Activated T-helper 2 cell treated with anti-CD3 and anti-CD28 coated beads, Interferon-gamma antibody, Interleukin-2, Interleukin-4, amounts not matched to agents 10 μg/mL and 5 μg/mL and 100 μg/mL, durations not matched to agents 14 hours and 24 hours and 36 hours (primary cell): Measurements from ENCODE around the gene ACLY. TPM values are rescaled to one million over a fixed set of nuclear protein-coding genes. Genes with fewer than 3 reads are reported as not detected.
"Not testable (repeated sequence)": the region's sequence is repeated elsewhere in the genome, so short reads cannot be mapped to it uniquely, and the experiment has no call there.

Experiments used
- DNase-seq: peaks from one replicate; pipeline ENCODE4 v3.0.0; 2021; ENCODE audit warnings: low spot score
- H3K27ac Mint-ChIP-seq: one replicate; pipeline ENCODE4 v1.8.0; 2021; ENCODE audit warnings: mixed read lengths
- H3K27me3 Mint-ChIP-seq: one replicate; pipeline ENCODE4 v1.8.0; 2021; ENCODE audit warnings: low read depth, mixed read lengths
- H3K36me3 Mint-ChIP-seq: one replicate; pipeline ENCODE4 v1.8.0; 2021; ENCODE audit warnings: low read depth, mixed read lengths
- H3K4me1 Mint-ChIP-seq: one replicate; pipeline ENCODE4 v1.8.0; 2021; ENCODE audit warnings: low read depth, mixed read lengths
- H3K4me3 Mint-ChIP-seq: one replicate; pipeline ENCODE4 v1.8.0; 2021; ENCODE audit warnings: low read depth, mild to moderate bottlenecking, moderate library complexity, mixed read lengths
- H3K9me3 Mint-ChIP-seq: one replicate; pipeline ENCODE4 v1.8.0; 2021; ENCODE audit warnings: mixed read lengths
- intact Hi-C: fragments of 100-400 bp; cut with micrococcal nuclease; formaldehyde crosslinking; loops from one replicate; pipeline ENCODE4 v1.15.1; 2023
- total RNA-seq: library from RNA; stranded (reverse); gene quantifications from 2 replicates; pipeline ENCODE4 v1.2.3, GENCODE V29; 2022

ACLY gene
- total RNA-seq, 1 donor from 2014 or later: 223 TPM

DNA sequence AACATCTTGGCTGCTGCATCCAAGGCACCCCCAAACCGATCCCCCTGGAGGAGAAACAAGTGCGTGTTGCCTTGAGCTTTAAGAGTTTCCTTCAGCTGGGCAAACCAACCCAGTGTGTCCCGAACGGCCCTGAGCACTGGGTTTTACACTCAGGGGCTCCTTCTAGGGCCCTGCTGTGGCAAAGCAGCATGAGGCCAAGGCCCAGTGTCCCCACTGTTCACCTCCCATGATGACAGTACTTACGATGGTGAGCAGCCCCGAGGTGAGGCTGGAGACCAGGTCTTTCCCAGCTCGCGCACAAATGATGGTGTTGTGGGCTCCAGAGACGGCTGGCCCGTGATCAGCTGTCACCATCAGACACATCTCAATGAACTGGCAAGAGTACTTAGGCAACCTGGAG is 47.0 kb downstream of the ACLY start:
- peak overlapping the region; percentile 75 for H3K27ac Mint-ChIP-seq
- H3K36me3 Mint-ChIP-seq: peaks cover 84% of the 10 kb centered on the region
- peaks cover 47% of the 10 kb centered on the region for H3K4me1 Mint-ChIP-seq
- intact Hi-C loops: no loop called here
- DNase-seq: no peak
- H3K9me3 Mint-ChIP-seq: no peaks in the 10 kb centered on the region
- no peaks in the 10 kb centered on the region for H3K27me3 Mint-ChIP-seq
- no peak overlapping the region for H3K4me3 Mint-ChIP-seq

DNA sequence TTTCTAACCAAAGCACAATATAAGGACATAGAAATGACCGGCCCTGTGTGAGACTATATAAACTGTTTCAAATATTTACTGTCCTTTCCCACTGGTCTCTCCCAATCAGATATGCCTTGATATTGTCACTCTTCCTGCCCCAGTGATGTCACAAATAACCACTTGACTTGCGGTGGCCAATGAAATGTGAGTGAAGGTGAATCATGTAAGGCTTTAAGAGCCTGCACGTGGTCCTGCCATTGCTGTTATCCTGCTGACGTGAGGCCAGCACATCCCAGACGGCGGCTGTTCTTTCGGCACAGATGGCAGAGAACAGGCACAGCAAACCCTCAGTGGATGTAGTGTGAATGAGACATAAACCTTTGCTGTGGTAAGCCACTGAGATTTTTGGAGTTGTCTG is 48.1 kb downstream of the ACLY start:
- Mint-ChIP-seq H3K27me3 (no peaks in the 10 kb centered on the region), H3K27ac (peak overlapping the region; percentile 98), H3K36me3 (peaks cover 83% of the 10 kb centered on the region), H3K9me3 (no peaks in the 10 kb centered on the region), H3K4me1 (peaks cover 52% of the 10 kb centered on the region), H3K4me3 (no peak overlapping the region)
- DNase-seq: no peak
- intact Hi-C loops: no loop called here

DNA sequence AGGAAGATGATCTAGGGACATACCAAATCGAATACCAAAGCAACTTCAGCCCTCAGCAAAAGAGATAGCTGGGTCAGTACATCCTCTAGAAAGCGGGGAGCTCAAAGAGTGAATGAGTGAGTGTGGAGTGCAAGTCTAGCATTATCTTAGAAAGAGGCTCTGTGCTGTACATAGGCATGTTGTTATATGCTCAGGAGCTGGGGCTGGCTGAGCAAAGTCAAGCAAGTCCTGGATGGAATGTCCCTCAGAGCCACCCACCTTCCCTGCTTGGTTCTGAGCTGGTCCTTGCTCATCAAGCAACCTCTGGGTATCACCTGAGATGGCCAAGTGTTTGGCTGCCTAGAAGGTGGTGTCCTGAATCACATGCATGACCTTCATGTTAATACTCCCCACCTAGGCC is 48.7 kb downstream of the ACLY start:
- Mint-ChIP-seq H3K27me3 (no peaks in the 10 kb centered on the region), H3K36me3 (peaks cover 85% of the 10 kb centered on the region), H3K4me1 (peaks cover 55% of the 10 kb centered on the region), H3K4me3 (no peak overlapping the region), H3K27ac (peak overlapping the region; percentile 98), H3K9me3 (no peaks in the 10 kb centered on the region)
- intact Hi-C loops: no loop called here
- no peak for DNase-seq

DNA sequence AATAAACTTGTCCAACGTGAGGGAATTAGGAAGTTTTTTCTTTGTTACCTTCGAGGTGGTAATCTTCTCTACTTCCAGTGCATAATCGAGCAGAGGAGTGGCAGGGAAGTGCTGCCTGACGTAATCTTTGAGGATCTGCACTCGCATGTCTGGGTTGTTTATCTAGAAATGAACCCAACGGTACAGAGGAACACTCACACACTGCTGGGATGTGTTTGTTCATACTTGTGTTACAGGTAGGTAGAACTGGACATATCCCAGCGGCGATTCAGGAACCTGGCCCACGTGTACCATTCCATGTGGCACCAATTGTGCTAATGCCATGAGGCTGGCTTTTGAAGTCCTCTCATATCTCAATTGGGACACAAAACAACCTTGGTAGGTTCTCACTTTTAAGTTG is 49.3 kb downstream of the ACLY start:
- H3K36me3 Mint-ChIP-seq: peaks cover 80% of the 10 kb centered on the region
- no peak for DNase-seq
- H3K4me3 Mint-ChIP-seq: peak overlapping the region; percentile 67
- peaks cover 55% of the 10 kb centered on the region for H3K4me1 Mint-ChIP-seq
- H3K9me3 Mint-ChIP-seq: no peaks in the 10 kb centered on the region
- peak overlapping the region; percentile 98 for H3K27ac Mint-ChIP-seq
- H3K27me3 Mint-ChIP-seq: no peaks in the 10 kb centered on the region
- intact Hi-C loops: loop anchor here (2.0 to 10.0 kb wide), 5 partner anchors 59 to 403 kb away; partner anchors contain the start of genes DNAJC7, HAP1, ODAD4 and P3H4

DNA sequence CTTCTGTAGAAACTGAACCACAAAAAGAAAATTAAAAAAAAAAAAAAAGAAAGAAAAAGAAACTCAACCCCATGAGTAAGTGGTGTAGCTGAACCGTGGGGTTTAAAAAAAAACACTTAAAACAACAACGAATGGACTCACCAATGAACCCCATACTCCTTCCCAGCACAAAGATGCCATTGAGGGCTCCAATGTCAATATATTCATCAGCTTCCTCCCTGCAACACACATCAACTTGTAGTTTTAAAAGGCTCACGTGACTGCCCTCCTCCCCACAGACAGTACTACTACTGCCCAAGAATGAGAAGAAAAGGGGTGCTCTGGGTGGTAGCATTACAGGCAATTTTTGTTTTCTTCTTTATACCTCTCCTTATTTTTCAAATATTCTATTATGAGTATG is 50.2 kb downstream of the ACLY start:
- intact Hi-C loops: loop anchor here (2.0 to 10.0 kb wide), 5 partner anchors 58 to 404 kb away; partner anchors contain the start of genes DNAJC7, HAP1, ODAD4 and P3H4
- DNase-seq: no peak
- Mint-ChIP-seq H3K27me3 (no peaks in the 10 kb centered on the region), H3K4me1 (peaks cover 55% of the 10 kb centered on the region), H3K4me3 (peak overlapping the region; percentile 67), H3K9me3 (no peaks in the 10 kb centered on the region), H3K36me3 (peaks cover 73% of the 10 kb centered on the region), H3K27ac (peak overlapping the region; percentile 98)

DNA sequence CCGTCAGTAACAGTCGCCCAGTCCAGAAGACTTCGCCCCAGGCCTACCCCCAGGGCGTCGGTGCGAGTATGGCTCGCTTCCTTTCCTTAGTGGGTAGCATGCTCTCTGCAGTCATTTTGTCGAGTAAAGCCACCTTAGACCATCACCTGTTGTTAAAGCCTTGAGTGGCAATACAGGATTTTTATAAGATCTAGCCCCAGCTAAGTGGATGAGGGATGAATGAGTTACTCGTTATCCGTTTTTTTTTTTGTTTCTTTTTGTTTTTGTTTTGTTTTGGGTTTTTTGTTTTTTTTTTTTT is 53.2 kb downstream of the ACLY start:
- no peaks in the 10 kb centered on the region for H3K9me3 Mint-ChIP-seq
- peaks cover 49% of the 10 kb centered on the region for H3K4me1 Mint-ChIP-seq
- peak overlapping the region; percentile 81 for H3K27ac Mint-ChIP-seq
- intact Hi-C loops: loop anchor here (2.0 to 10.0 kb wide), 5 partner anchors 53 to 407 kb away; partner anchors contain the start of genes ACLY, DNAJC7, HAP1 and ODAD4
- H3K27me3 Mint-ChIP-seq: no peaks in the 10 kb centered on the region
- DNase-seq: no peak
- peak overlapping the region; percentile 75 for H3K4me3 Mint-ChIP-seq
- peaks cover 48% of the 10 kb centered on the region for H3K36me3 Mint-ChIP-seq

DNA sequence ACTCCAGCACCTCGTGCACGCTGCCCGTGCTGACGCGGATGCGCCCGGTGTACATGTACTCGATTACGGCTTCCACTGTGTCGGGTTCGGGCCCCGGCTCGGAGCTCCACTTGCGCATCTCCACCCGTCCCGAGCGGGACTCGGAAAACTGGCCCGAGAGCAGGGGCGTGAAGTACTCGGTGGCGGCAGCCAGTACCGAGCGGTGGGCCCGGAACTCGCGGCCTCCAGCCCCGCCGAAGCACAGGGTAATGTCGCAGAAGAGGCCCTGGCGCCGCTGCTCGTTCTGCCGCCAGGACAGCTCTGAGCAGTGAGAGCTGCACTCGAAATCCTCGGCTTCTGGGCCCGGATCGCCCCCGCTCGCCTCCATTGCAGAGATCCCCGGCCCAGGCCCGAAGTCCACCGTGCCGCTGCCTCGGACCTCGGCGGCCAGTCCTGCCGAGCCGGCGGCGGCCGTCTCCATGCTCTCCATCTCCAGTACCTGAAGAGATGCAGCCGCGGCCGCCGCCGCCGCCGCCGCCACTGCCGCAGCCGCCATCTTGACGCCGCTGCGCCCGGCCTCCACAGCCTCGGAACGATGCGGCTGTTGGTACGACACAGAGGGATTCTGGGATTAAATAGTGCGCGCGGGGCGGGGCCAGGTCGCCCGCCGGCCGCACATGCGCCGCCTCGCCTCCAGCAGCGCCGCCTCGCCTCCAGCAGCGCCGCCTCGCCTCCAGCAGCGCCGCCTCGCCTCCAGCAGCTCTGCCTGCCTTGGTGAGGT is 53.7 kb downstream of the ACLY start, which contains the start of gene KLHL11:
TSS of gene KLHL11 (minus strand) at position 588 of the 760 bp plus-strand sequence. CDS start at position 535, 53 bp downstream.
- intact Hi-C loops: loop anchor here (2.0 to 10.0 kb wide), 5 partner anchors 54 to 407 kb away; partner anchors contain the start of genes ACLY, DNAJC7, HAP1 and ODAD4
- DNase-seq: peak; percentile 87

DNA sequence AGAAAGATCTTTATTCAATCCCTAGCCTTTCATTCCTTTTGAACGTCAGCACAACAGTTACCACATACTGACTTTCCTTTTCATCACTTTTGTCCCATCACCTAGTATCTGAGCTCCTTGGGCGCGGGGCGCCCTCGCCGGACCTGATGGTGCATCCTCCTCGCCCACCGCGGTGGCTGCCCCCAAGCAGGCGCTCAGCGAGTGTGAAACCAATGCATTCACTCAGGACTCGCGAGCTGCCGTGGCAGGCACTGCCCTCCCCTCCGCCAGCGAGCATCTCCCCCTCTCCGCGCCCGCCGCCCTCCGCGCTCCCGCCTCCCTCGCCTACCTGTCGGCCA is 54.3 kb downstream of the ACLY start:
- no peak overlapping the region for H3K27ac Mint-ChIP-seq
- no peaks in the 10 kb centered on the region for H3K27me3 Mint-ChIP-seq
- H3K4me3 Mint-ChIP-seq: no peak overlapping the region
- peaks cover 39% of the 10 kb centered on the region for H3K36me3 Mint-ChIP-seq
- no peaks in the 10 kb centered on the region for H3K9me3 Mint-ChIP-seq
- H3K4me1 Mint-ChIP-seq: peaks cover 41% of the 10 kb centered on the region
- intact Hi-C loops: loop anchor here (2.0 to 10.0 kb wide), 3 partner anchors 54 to 150 kb away; partner anchors contain the start of genes ACLY, DNAJC7 and HAP1
- DNase-seq: peak; percentile 56

More for the DNA sequence above, 53.7 kb downstream of the ACLY start, which contains the start of gene KLHL11:
- H3K4me3 Mint-ChIP-seq: peak within 1 kb of the TSS; percentile 75
- H3K4me1 Mint-ChIP-seq: peaks cover 46% of the 10 kb centered on the region
- no peaks in the 10 kb centered on the region for H3K27me3 Mint-ChIP-seq
- peaks cover 44% of the 10 kb centered on the region for H3K36me3 Mint-ChIP-seq
- no peaks in the 10 kb centered on the region for H3K9me3 Mint-ChIP-seq
- peak within 1 kb of the TSS; percentile 81 for H3K27ac Mint-ChIP-seq

DNA sequence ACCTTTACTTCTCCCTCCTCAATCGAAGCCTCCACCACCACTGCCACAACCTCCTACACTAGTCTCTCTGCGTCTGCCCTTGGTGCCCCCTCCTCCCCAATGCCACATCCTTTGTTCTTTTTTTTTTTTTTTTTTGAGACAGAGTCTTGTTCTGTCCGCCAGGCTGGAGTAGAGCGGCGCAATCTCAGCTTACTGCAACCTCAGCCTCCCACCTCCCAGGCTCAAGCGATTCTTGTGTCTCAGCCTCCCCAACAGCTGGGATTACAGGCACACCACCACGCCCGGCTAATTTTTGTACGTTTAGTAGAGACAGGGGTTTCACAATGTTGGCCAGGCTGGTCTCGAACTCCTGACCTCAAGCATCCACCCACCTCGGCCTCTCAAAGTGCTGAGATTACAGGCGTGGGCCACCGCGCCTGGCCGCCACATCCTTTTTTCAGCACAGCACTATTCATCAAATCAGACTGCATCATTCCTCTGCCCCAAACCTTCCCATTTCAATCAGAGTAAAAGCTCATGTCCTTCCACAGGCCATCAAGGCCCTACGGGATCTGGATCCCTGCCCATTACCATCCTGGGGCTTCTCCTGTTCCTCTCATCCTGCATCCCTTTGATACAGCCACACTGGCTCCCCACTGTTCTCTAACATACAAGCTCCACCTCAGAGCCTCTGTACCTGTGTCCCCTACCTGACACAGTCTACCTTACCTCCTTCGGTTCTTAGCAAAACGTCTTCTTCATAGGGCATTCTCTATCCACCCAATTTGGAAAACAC is 55.5 kb downstream of the ACLY start:
- Mint-ChIP-seq H3K9me3 (no peaks in the 10 kb centered on the region), H3K27me3 (no peaks in the 10 kb centered on the region), H3K4me1 (peaks cover 32% of the 10 kb centered on the region), H3K36me3 (peaks cover 28% of the 10 kb centered on the region), H3K27ac (no peak overlapping the region), H3K4me3 (no peak overlapping the region)
- intact Hi-C loops: loop anchor here (10.0 kb wide), 2 partner anchors 128 to 152 kb away; partner anchors contain the start of genes DNAJC7 and HAP1
- peak; percentile 18 for DNase-seq

DNA sequence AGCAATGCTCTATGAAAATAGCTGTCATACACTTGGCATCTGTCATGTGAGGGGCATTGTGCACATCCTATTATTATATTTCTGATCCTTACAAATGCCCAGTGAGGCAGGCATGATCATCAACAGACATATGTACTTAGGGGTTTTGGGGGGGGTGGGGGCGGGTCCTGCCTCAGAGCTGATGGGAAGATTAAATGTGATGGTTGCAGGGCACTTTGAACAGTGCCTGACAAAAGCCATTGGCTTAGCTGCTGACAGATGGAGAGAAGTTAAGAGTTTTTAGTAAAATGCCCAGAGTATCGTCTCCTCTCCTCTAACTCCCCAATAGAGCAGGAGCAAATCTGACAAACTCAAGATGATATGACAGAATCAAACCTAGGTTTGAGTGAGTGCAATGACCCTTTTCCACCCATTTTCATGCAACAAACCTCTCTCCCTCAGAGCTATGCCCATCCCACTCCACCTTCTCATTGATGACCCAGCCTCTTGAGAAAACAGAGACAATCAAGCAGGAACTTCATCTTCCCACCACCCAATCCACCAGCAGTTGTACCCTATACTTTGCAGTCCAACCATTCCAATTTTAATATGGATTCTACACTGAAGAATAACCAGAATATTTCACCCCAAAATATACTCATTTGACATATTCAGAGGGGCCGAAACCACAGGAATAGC is 58.4 kb downstream of the ACLY start:
- Mint-ChIP-seq H3K4me3 (no peak overlapping the region), H3K36me3 (peaks cover 15% of the 10 kb centered on the region), H3K9me3 (no peaks in the 10 kb centered on the region), H3K4me1 (peaks cover 13% of the 10 kb centered on the region), H3K27ac (no peak overlapping the region), H3K27me3 (no peaks in the 10 kb centered on the region)
- no peak for DNase-seq
- intact Hi-C loops: loop anchor here (10.0 kb wide), 2 partner anchors 126 to 154 kb away; partner anchors contain the start of genes DNAJC7 and HAP1

DNA sequence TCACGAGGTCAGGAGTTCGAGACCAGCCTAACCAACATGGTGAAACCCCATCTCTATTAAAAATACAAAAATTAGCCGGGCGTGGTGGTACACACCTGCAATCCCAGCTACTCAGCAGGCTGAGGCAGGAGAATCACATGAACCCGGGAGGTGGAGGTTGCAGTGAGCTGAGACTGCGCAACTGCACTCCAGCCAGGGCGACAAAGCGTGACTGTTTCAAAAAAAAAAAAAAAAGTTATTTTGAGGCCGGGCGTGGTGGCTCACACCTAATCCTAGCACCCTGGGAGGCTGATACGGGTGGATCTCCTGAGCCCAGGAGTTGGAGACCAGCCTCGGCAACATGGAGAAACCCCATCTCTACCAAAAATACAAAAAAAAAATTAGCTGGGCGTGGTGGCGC is 67.4 kb downstream of the ACLY start:
- not testable (repeated sequence) for H3K27me3 Mint-ChIP-seq, H3K9me3 Mint-ChIP-seq

DNA sequence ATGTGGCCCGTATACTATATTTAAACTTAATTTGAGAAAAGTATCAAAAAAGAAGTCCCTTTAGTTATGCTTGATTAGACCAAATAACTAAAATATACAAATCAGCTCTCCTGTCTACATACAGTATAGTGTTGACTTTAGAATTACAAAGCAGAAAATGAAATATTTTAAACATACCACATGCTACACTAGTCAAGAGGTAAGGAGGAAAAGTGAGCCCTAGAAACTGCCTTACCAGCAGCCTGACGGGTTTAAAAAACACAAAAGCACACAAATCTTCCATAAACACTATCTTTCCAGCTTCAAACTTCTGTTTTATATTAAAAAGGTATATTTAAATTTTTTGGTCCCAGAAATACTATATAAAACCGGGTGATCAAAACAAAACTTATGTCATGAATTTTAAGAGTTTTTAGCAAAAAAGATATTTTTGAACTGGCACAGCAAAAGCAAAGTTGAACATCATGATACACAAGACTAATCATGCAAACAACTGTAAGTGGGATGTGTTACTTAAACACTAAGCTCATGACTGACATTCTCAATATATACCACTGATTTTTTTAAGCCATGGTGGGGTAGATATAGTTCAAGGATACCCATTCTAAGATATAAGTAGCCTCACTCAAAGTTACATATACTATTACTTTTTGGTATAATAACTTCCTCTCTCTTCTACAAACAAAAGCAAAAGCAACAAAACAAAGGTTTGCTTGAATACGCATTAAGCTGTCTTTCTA is 69.3 kb downstream of the ACLY start:
- Mint-ChIP-seq H3K9me3 (no peaks in the 10 kb centered on the region), H3K4me3 (no peak overlapping the region), H3K27ac (no peak overlapping the region), H3K4me1 (peaks cover 28% of the 10 kb centered on the region), H3K27me3 (no peaks in the 10 kb centered on the region), H3K36me3 (peaks cover 62% of the 10 kb centered on the region)
- intact Hi-C loops: no loop called here
- no peak for DNase-seq

More for the DNA sequence above, 67.4 kb downstream of the ACLY start:
- intact Hi-C loops, H3K27ac Mint-ChIP-seq, DNase-seq, H3K4me3 Mint-ChIP-seq: not testable (repeated sequence)
- H3K36me3 Mint-ChIP-seq: peaks cover 75% of the 10 kb centered on the region
- peaks cover 28% of the 10 kb centered on the region for H3K4me1 Mint-ChIP-seq
